H9 (cell line): ENCODE measurements around the gene BAIAP2. TPM values are rescaled to one million over a fixed set of nuclear protein-coding genes. Genes with fewer than 3 reads are reported as not detected.

Source experiments
- DNase-seq: peaks from one replicate; pipeline ENCODE4 v3.0.0-alpha.2; 2017
- H2AFZ ChIP-seq: one replicate; pipeline ENCODE4 v1.6.1; 2013; ENCODE audit warnings: mild to moderate bottlenecking, low read length, control low read depth, moderate library complexity
- H2AK5ac ChIP-seq: 2 replicates; pipeline ENCODE4 v1.6.1; 2013; ENCODE audit warnings: low read length, control low read depth, mixed read lengths; ENCODE audit not compliant: insufficient read length
- H2BK120ac ChIP-seq: one replicate; pipeline ENCODE4 v1.6.1; 2013; ENCODE audit warnings: low read depth, mild to moderate bottlenecking, low read length, control low read depth, inconsistent platforms; ENCODE audit not compliant: poor library complexity, severe bottlenecking
- H2BK12ac ChIP-seq: 2 replicates; pipeline ENCODE4 v1.6.1; 2013; ENCODE audit warnings: low read length, control low read depth, mixed read lengths, low read depth; ENCODE audit not compliant: insufficient read length
- H2BK15ac ChIP-seq: 2 replicates; pipeline ENCODE4 v1.6.1; 2013; ENCODE audit warnings: low read depth, low read length, control low read depth
- H2BK20ac ChIP-seq: one replicate; pipeline ENCODE4 v1.6.1; 2013; ENCODE audit warnings: low read depth, mild to moderate bottlenecking, low read length, control low read depth, inconsistent platforms; ENCODE audit not compliant: poor library complexity, severe bottlenecking
- H2BK5ac ChIP-seq: 2 replicates; pipeline ENCODE4 v1.6.1; 2013; ENCODE audit warnings: low read length, control low read depth, mixed read lengths; ENCODE audit not compliant: insufficient read length
- H3K14ac ChIP-seq: 2 replicates; pipeline ENCODE4 v1.6.1; 2013; ENCODE audit warnings: low read length, control low read depth; ENCODE audit not compliant: insufficient read depth
- H3K18ac ChIP-seq: 2 replicates; pipeline ENCODE4 v1.6.1; 2013; ENCODE audit warnings: low read depth, mild to moderate bottlenecking, mixed read lengths, low read length, control low read depth; ENCODE audit not compliant: insufficient read length
- H3K23ac ChIP-seq: 2 replicates; pipeline ENCODE4 v1.6.1; 2013; ENCODE audit warnings: low read length, control low read depth, mixed read lengths, low read depth; ENCODE audit not compliant: insufficient read length
- H3K23me2 ChIP-seq: 2 replicates; pipeline ENCODE4 v1.6.1; 2013; ENCODE audit warnings: low read depth, mild to moderate bottlenecking, mixed read lengths, low read length, control low read depth; ENCODE audit not compliant: insufficient read length, poor library complexity, severe bottlenecking
- H3K27ac ChIP-seq: 2 replicates; pipeline ENCODE4 v1.5.1; 2013; ENCODE audit warnings: low read length, control low read depth, mixed read lengths, low read depth; ENCODE audit not compliant: insufficient read length
- H3K27me3 ChIP-seq: 2 replicates; pipeline ENCODE4 v1.6.1; 2013; ENCODE audit warnings: low read length, control low read depth, inconsistent platforms; ENCODE audit not compliant: insufficient read depth
- H3K4ac ChIP-seq: 2 replicates; pipeline ENCODE4 v1.6.1; 2013; ENCODE audit warnings: low read depth, mild to moderate bottlenecking, control low read depth, inconsistent platforms, low read length, moderate library complexity
- H3K4me1 ChIP-seq: 2 replicates; pipeline ENCODE4 v1.6.1; 2013; ENCODE audit warnings: low read length, control low read depth, inconsistent platforms; ENCODE audit not compliant: insufficient read depth
- H3K4me2 ChIP-seq: 2 replicates; pipeline ENCODE4 v1.6.1; 2013; ENCODE audit warnings: low read length, control low read depth, mixed read lengths; ENCODE audit not compliant: insufficient read length, insufficient read depth
- H3K56ac ChIP-seq: 2 replicates; pipeline ENCODE4 v1.6.1; 2013; ENCODE audit warnings: low read depth, mild to moderate bottlenecking, mixed read lengths, low read length, control low read depth; ENCODE audit not compliant: insufficient read length
- H3K79me1 ChIP-seq: 2 replicates; pipeline ENCODE4 v1.6.1; 2013; ENCODE audit warnings: low read depth, mild to moderate bottlenecking, moderate library complexity, low read length, control low read depth, inconsistent platforms; ENCODE audit not compliant: insufficient read depth, poor library complexity, severe bottlenecking
- H3K79me2 ChIP-seq: 2 replicates; pipeline ENCODE4 v1.6.1; 2013; ENCODE audit warnings: low read length, control low read depth, inconsistent platforms; ENCODE audit not compliant: insufficient read depth
- H3K9ac ChIP-seq: 2 replicates; pipeline ENCODE4 v1.6.1; 2013; ENCODE audit warnings: low read length, control low read depth, mixed read lengths; ENCODE audit not compliant: insufficient read length; ENCODE audit errors: extremely low read depth
- H3K9me3 ChIP-seq: one replicate; pipeline ENCODE4 v1.6.1; 2013; ENCODE audit warnings: low read depth, low read length, inconsistent platforms; ENCODE audit not compliant: control insufficient read depth
- H3T11ph ChIP-seq: one replicate; pipeline ENCODE4 v1.6.1; 2013; ENCODE audit warnings: mild to moderate bottlenecking, low read length, control low read depth, inconsistent platforms
- H4K20me1 ChIP-seq: one replicate; pipeline ENCODE4 v1.6.1; 2013; ENCODE audit not compliant: control insufficient read depth, insufficient read length, insufficient read depth
- H4K5ac ChIP-seq: 2 replicates; pipeline ENCODE4 v1.6.1; 2013; ENCODE audit warnings: low read depth, mild to moderate bottlenecking, mixed read lengths, low read length, control low read depth; ENCODE audit not compliant: insufficient read length
- H4K8ac ChIP-seq: replicated peaks from 2 replicates; pipeline ENCODE4 v1.6.1; 2013; ENCODE audit warnings: low read length, control low read depth, mixed read lengths, low read depth; ENCODE audit not compliant: insufficient read length
- H4K91ac ChIP-seq: 2 replicates; pipeline ENCODE4 v1.6.1; 2013; ENCODE audit warnings: low read depth, mild to moderate bottlenecking, moderate library complexity, mixed read lengths, low read length, control low read depth; ENCODE audit not compliant: insufficient read length
- H3K27ac Mint-ChIP-seq, 3 experiments: 2 replicates in 2 of 3; 3 replicates in 1 of 3; pipeline ENCODE4 v1.8.0; 2020 to 2021; ENCODE audit warnings: mixed read lengths in 3 of 3, mild to moderate bottlenecking in 1 of 3, moderate library complexity in 1 of 3
- H3K27me3 Mint-ChIP-seq: 2 replicates; pipeline ENCODE4 v1.8.0; 2021; ENCODE audit warnings: low read depth, mild to moderate bottlenecking, moderate library complexity, mixed read lengths
- H3K36me3 Mint-ChIP-seq, 3 experiments: 2 replicates in 2 of 3; 3 replicates in 1 of 3; pipeline ENCODE4 v1.8.0; 2020 to 2021; ENCODE audit warnings: low read depth in 3 of 3, mixed read lengths in 3 of 3; ENCODE audit not compliant: insufficient read depth in 1 of 3
- H3K4me1 Mint-ChIP-seq, 2 experiments: 2 replicates each; pipeline ENCODE4 v1.8.0; 2020; ENCODE audit warnings: mixed read lengths in 2 of 2
- H3K4me3 Mint-ChIP-seq, 2 experiments: 2 replicates in 1 of 2; 3 replicates in 1 of 2; pipeline ENCODE4 v1.8.0; 2020 to 2021; ENCODE audit warnings: mild to moderate bottlenecking in 2 of 2, mixed read lengths in 2 of 2, moderate library complexity in 1 of 2
- H3K9me3 Mint-ChIP-seq, 2 experiments: 2 replicates in 1 of 2; 3 replicates in 1 of 2; pipeline ENCODE4 v1.8.0; 2020; ENCODE audit warnings: mild to moderate bottlenecking in 2 of 2, mixed read lengths in 2 of 2, moderate library complexity in 1 of 2
- WGBS: extraction: QIAGEN DNeasy Blood & Tissue Kit; methylation state at CpG from one replicate; pipeline ENCODE4 v1.1.7; 2013; ENCODE audit warnings: missing lambda C conversion rate, low lambda C conversion rate, mixed read lengths; ENCODE audit not compliant: insufficient read length; ENCODE audit errors: extremely low coverage; 5-methylcytosine and 5-hydroxymethylcytosine counted together
- total RNA-seq: library from RNA; stranded (reverse); gene quantifications from 2 replicates; pipeline ENCODE4 v1.2.1, GENCODE V29; 2021
- TF ChIP-seq, protein P1 (sequence below): fragments of 200-600 bp; sonication (generic); conservative IDR thresholded peaks from 3 replicates; pipeline ENCODE4 v1.8.0; 2021; ENCODE audit warnings: antibody characterized with exemption, mild to moderate bottlenecking

Gene BAIAP2
- total RNA-seq, 1 experiment from 2014 or later, result 27.8 TPM

DNA sequence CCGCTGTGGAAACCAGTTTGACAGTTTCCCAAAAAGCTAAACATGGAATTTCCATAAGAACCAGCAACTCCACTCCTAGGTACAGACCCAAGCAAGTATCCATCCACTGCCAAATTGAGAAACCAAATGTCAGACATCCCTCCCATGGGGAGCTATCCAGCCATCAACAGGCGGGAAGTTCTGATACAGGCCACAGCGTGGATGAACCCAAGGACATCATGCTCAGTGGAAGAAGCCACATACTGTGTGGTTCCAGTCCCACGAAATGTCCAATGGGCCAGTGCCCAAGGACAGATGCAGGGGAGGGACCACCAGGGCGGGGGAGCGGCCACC lies 12.6 kb upstream of the BAIAP2 start:
- H3K4ac ChIP-seq, result no peak overlapping the region
- H3K4me3 Mint-ChIP-seq, result no peak overlapping the region; a peak in 1 of 5 replicates
- H3K4me1 Mint-ChIP-seq, result peaks cover 15 to 27% of the 10 kb centered on the region in 2 experiments
- H3K14ac ChIP-seq, result no peak overlapping the region
- no peak overlapping the region for H4K5ac ChIP-seq
- TF ChIP-seq, protein P1, sequence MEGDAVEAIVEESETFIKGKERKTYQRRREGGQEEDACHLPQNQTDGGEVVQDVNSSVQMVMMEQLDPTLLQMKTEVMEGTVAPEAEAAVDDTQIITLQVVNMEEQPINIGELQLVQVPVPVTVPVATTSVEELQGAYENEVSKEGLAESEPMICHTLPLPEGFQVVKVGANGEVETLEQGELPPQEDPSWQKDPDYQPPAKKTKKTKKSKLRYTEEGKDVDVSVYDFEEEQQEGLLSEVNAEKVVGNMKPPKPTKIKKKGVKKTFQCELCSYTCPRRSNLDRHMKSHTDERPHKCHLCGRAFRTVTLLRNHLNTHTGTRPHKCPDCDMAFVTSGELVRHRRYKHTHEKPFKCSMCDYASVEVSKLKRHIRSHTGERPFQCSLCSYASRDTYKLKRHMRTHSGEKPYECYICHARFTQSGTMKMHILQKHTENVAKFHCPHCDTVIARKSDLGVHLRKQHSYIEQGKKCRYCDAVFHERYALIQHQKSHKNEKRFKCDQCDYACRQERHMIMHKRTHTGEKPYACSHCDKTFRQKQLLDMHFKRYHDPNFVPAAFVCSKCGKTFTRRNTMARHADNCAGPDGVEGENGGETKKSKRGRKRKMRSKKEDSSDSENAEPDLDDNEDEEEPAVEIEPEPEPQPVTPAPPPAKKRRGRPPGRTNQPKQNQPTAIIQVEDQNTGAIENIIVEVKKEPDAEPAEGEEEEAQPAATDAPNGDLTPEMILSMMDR, result no peak
- peaks cover 0 to 3% of the 10 kb centered on the region in 2 experiments; a peak in 1 of 5 replicates for H3K9me3 Mint-ChIP-seq
- H2BK120ac ChIP-seq, result no peak overlapping the region
- no peak overlapping the region for H2AFZ ChIP-seq
- no peaks in the 10 kb centered on the region for H3K27me3 ChIP-seq
- no peak overlapping the region for H3K23ac ChIP-seq
- no peak overlapping the region for H4K8ac ChIP-seq
- no peak overlapping the region for H2AK5ac ChIP-seq
- no peak overlapping the region for H3K18ac ChIP-seq
- no peaks in the 10 kb centered on the region for H3K79me2 ChIP-seq
- H4K91ac ChIP-seq, result no peak overlapping the region
- H3T11ph ChIP-seq, result no peak overlapping the region
- WGBS, result no CpG with 5 or more reads among the region's 6 CpGs
- H3K27ac ChIP-seq, result no peak overlapping the region
- no peak overlapping the region for H3K56ac ChIP-seq
- no peak overlapping the region for H2BK12ac ChIP-seq
- H3K36me3 Mint-ChIP-seq, result no peaks in the 10 kb centered on the region
- H4K20me1 ChIP-seq, result no peaks in the 10 kb centered on the region
- H3K27ac Mint-ChIP-seq, result no peak overlapping the region; a peak in 1 of 7 replicates
- no peak overlapping the region for H2BK15ac ChIP-seq
- peaks cover 34% of the 10 kb centered on the region for H3K27me3 Mint-ChIP-seq
- H3K23me2 ChIP-seq, result peaks cover 2% of the 10 kb centered on the region
- H3K4me2 ChIP-seq, result no peak overlapping the region
- H2BK5ac ChIP-seq, result no peak overlapping the region
- H2BK20ac ChIP-seq, result no peak overlapping the region
- no peak for DNase-seq
- H3K9me3 ChIP-seq, result no peaks in the 10 kb centered on the region
- no peak overlapping the region for H3K9ac ChIP-seq
- no peaks in the 10 kb centered on the region for H3K79me1 ChIP-seq
- H3K4me1 ChIP-seq, result no peaks in the 10 kb centered on the region
